HepG2 (cell line): Measurements from ENCODE around the gene TLR2. TPM values are rescaled to one million over a fixed set of nuclear protein-coding genes. Genes with fewer than 3 reads are reported as not detected.

Experiments
- ATAC-seq: fragments of 200-7000 bp; cut with Tn5 transposase; 3 replicates; pipeline ENCODE4 v1.9.1; 2020; ENCODE audit warnings: mild to moderate bottlenecking, moderate library complexity
- BruUV-seq: library from RNA; stranded (reverse); fragments of 400-500 nt; replicated peaks from 2 replicates; lab custom pipeline; 2021; lab: Mats Ljungman, UMichigan
- CTCF ChIA-PET: fragments of 300-600 bp; formaldehyde crosslinking; extraction: SDS; loops from one replicate; lab custom pipeline; 2021; ENCODE audit warnings: low total read pairs, inconsistent platforms, low intra/inter-chr PET ratio; lab: Yijun Ruan, JAX
- POLR2A ChIA-PET: fragments of 350-600 bp; sonication (Branson Sonifier 250); formaldehyde crosslinking; loops from one replicate; lab custom pipeline; 2020; ENCODE audit warnings: antibody characterized with exemption, inconsistent platforms; lab: Yijun Ruan, JAX
- DNase-seq: peaks from one replicate; pipeline ENCODE4 v3.0.0-alpha.2; 2015; ENCODE audit warnings: low spot score
- FAIRE-seq: peaks from 3 replicates; lab custom pipeline; 2011; peaks lifted over from hg19 to GRCh38; lab: Jason Lieb, UNC
- H2AFZ ChIP-seq: one replicate; pipeline ENCODE4 v1.6.1; 2011; ENCODE audit warnings: low read length, inconsistent platforms
- H3K27ac ChIP-seq: fragments of 300-600 bp; 3 replicates; pipeline ENCODE4 v1.8.0; 2011; ENCODE audit warnings: mixed run types, mild to moderate bottlenecking, mixed read lengths, low read length, inconsistent platforms; ENCODE audit not compliant: insufficient read depth; ENCODE audit errors: extremely low read length
- H3K27me3 ChIP-seq, 2 experiments: fragments of 200-600 bp in 1 of 2; 2 replicates in 1 of 2; 3 replicates in 1 of 2; pipeline versions ENCODE4 v1.6.0 to v1.8.0; 2011; ENCODE audit warnings: low read length in 2 of 2, mild to moderate bottlenecking in 2 of 2, moderate library complexity in 2 of 2, inconsistent platforms in 1 of 2; ENCODE audit not compliant: insufficient read depth in 2 of 2, control insufficient read depth in 1 of 2
- H3K36me3 ChIP-seq, 2 experiments: fragments of 200-600 bp in 1 of 2; replicated peaks in 1 of 2; 2 replicates in 1 of 2; 3 replicates in 1 of 2; pipeline versions ENCODE4 v1.5.1 to v1.8.0; 2011; ENCODE audit warnings: low read length in 2 of 2, inconsistent platforms in 1 of 2; ENCODE audit not compliant: insufficient read depth in 2 of 2, control insufficient read depth in 1 of 2
- H3K4me1 ChIP-seq: 2 replicates; pipeline ENCODE4 v1.5.1; 2012; ENCODE audit warnings: low read length, inconsistent platforms; ENCODE audit not compliant: insufficient read depth
- H3K4me2 ChIP-seq: 2 replicates; pipeline ENCODE4 v1.6.0; 2011; ENCODE audit warnings: low read depth, low read length, inconsistent platforms
- H3K4me3 ChIP-seq, 3 experiments: fragments of 200-600 bp in 1 of 3; sonication (generic), shearing (Covaris generic) in 1 of 3; replicated peaks in 1 of 3; 2 replicates each; pipeline ENCODE4 v1.5.1; 2011 to 2016; ENCODE audit warnings: low read length in 3 of 3, inconsistent platforms in 2 of 3, low read depth in 2 of 3, mild to moderate bottlenecking in 2 of 3, control low read depth in 1 of 3, mixed read lengths in 1 of 3; ENCODE audit not compliant: insufficient read depth in 1 of 3
- H3K79me2 ChIP-seq: one replicate; pipeline ENCODE4 v1.6.1; 2011; ENCODE audit warnings: low read length, inconsistent platforms; ENCODE audit not compliant: insufficient read depth
- H3K9ac ChIP-seq: 2 replicates; pipeline ENCODE4 v1.6.0; 2011; ENCODE audit warnings: mild to moderate bottlenecking, low read depth, low read length, inconsistent platforms; ENCODE audit not compliant: insufficient read depth
- H3K9me3 ChIP-seq: 2 replicates; pipeline ENCODE4 v1.5.1; 2012; ENCODE audit warnings: mild to moderate bottlenecking, low read length
- H4K20me1 ChIP-seq: 2 replicates; pipeline ENCODE4 v1.6.0; 2011; ENCODE audit warnings: inconsistent platforms, mild to moderate bottlenecking, low read length, moderate library complexity; ENCODE audit not compliant: insufficient read depth
- CAMTA2 ChIP-seq: sonication (generic); formaldehyde crosslinking; IDR thresholded peaks from 2 replicates; pipeline ENCODE4 v1.4.0; 2020; ENCODE audit warnings: mild to moderate bottlenecking, missing genetic modification reagents, borderline replicate concordance
- HOXA3 ChIP-seq: sonication (generic); formaldehyde crosslinking; IDR thresholded peaks from 2 replicates; pipeline ENCODE4 v1.5.0; 2020; ENCODE audit warnings: missing genetic modification reagents
- NBN ChIP-seq: fragments of 450-650 bp; conservative IDR thresholded peaks from 2 replicates; pipeline ENCODE4 v1.6.1; 2017
- NR1H2 ChIP-seq: sonication (generic); formaldehyde crosslinking; IDR thresholded peaks from 2 replicates; pipeline ENCODE4 v1.8.1; 2022; ENCODE audit warnings: low read depth, missing genetic modification reagents, borderline replicate concordance
- PCBP2 ChIP-seq: fragments of 200-400 bp; formaldehyde crosslinking; optimal IDR thresholded peaks from 2 replicates; pipeline ENCODE3; 2018; ENCODE audit warnings: low read length, low read depth; ENCODE audit not compliant: poor library complexity, severe bottlenecking
- ZBTB25 ChIP-seq: IDR thresholded peaks from 2 replicates; pipeline ENCODE4 v1.6.1; 2018; ENCODE audit warnings: missing genetic modification reagents
- ZGPAT ChIP-seq: IDR thresholded peaks from 2 replicates; pipeline ENCODE4 v1.6.1; 2016; ENCODE audit warnings: mild to moderate bottlenecking
- ZKSCAN1 ChIP-seq: fragments of 150-350 bp; IDR thresholded peaks from 2 replicates; pipeline ENCODE4 v1.6.1; 2014; ENCODE audit warnings: low read length
- ZNF597 ChIP-seq: sonication (generic); formaldehyde crosslinking; IDR thresholded peaks from 2 replicates; pipeline ENCODE4 v1.5.0; 2020; ENCODE audit warnings: missing genetic modification reagents
- WGBS: methylation state at CpG from one replicate; pipeline ENCODE4 v1.1.6; 2017; ENCODE audit warnings: low lambda C conversion rate; 5-methylcytosine and 5-hydroxymethylcytosine counted together
- in situ Hi-C: cut with HindIII; loops from 2 replicates; pipeline ENCODE4 v1.10.0; 2017; ENCODE audit warnings: low pct_unique_long_range_greater_than_20kb; ENCODE audit not compliant: extremely low pct_ligation_motif_present
- intact Hi-C: fragments of 100-400 bp; cut with micrococcal nuclease; formaldehyde crosslinking; loops from one replicate; pipeline ENCODE4 v1.10.0; 2022; ENCODE audit not compliant: unreplicated experiment
- polyA plus RNA-seq, 8 experiments: library from polyadenylated mRNA; depleted of rRNA in 3 of 8; stranded (reverse) in 7 of 8; unstranded in 1 of 8; fragments of >200 nt; fragmentation: Illumina TruSeq in 4 of 8; extraction: Trizol in 4 of 8; gene quantifications; 2 replicates each; pipeline versions ENCODE4 v1.2.1 to v1.2.3, GENCODE V29; 2011 to 2016; ENCODE audit warnings: low read depth in 4 of 8, missing spikeins in 1 of 8, mixed read lengths in 1 of 8; ENCODE audit not compliant: insufficient read depth in 1 of 8
- total RNA-seq, 5 experiments: library from RNA; depleted of rRNA; stranded (reverse); fragments of >200 nt; fragmentation: Illumina TruSeq; extraction: Trizol; gene quantifications; 2 replicates each; pipeline ENCODE4 v1.2.3, GENCODE V29; 2016; ENCODE audit warnings: low read depth in 1 of 5

TLR2 gene
- total and polyA plus RNA-seq, 2 of the 13 experiments (the other 11 are each of a cell fraction or from before 2014, with no cell fraction given): 0.63 to 0.73 TPM

GRCh38 chr4:153635846-153636245 lies 48.2 kb upstream of the TLR2 start:
- ATAC-seq (no peak), FAIRE-seq (no peak), DNase-seq (no peak)
- ChIA-PET POLR2A (no interaction called here), CTCF (no interaction called here)
- H3K4me1 ChIP-seq: peaks cover 19% of the 10 kb centered on the region
- H3K9ac ChIP-seq: no peak overlapping the region
- no peak overlapping the region for H3K27ac ChIP-seq
- H3K27me3 ChIP-seq: no peaks in the 10 kb centered on the region; a peak in 1 of 5 replicates
- no peak overlapping the region for H3K4me2 ChIP-seq
- BruUV-seq: no TSS peak
- H3K4me3 ChIP-seq: no peak overlapping the region
- no peaks in the 10 kb centered on the region for H4K20me1 ChIP-seq
- no peak for TF ChIP-seq ZBTB25
- TF ChIP-seq CAMTA2 (CRISPR knock-in tag): no peak
- TF ChIP-seq ZGPAT (CRISPR knock-in tag): no peak
- no peak for TF ChIP-seq ZNF597 (CRISPR knock-in tag)
- TF ChIP-seq ZKSCAN1: no peak
- no peak for TF ChIP-seq PCBP2
- no peak for TF ChIP-seq NBN
- TF ChIP-seq HOXA3 (CRISPR knock-in tag): no peak
- no peak for TF ChIP-seq NR1H2 (CRISPR knock-in tag)
- in situ Hi-C loops (no loop called here), intact Hi-C loops (no loop called here)
- no peaks in the 10 kb centered on the region for H3K9me3 ChIP-seq
- no peak overlapping the region for H2AFZ ChIP-seq
- H3K36me3 ChIP-seq: peaks cover 1 to 8% of the 10 kb centered on the region in 2 experiments; a peak in 2 of 5 replicates
- 87% methylated on average over 6 of the region's 6 CpGs for WGBS
- H3K79me2 ChIP-seq: no peaks in the 10 kb centered on the region
